Ishikawa (cell line): ENCODE data around the gene CCSAP.

Source experiments
- CEBPB ChIP-seq: IDR thresholded peaks from 2 replicates; pipeline ENCODE4 v1.6.1; 2012
- CREB1 ChIP-seq: IDR thresholded peaks from 2 replicates; pipeline ENCODE4 v1.6.1; 2012; ENCODE audit warnings: low read depth
- EGR1 ChIP-seq: IDR thresholded peaks from 2 replicates; pipeline ENCODE4 v1.6.1; 2012
- EP300 ChIP-seq: IDR thresholded peaks from 2 replicates; pipeline ENCODE4 v1.6.1; 2012; ENCODE audit warnings: borderline replicate concordance
- FOXM1 ChIP-seq: IDR thresholded peaks from 2 replicates; pipeline ENCODE4 v1.6.1; 2012; ENCODE audit warnings: low read depth, borderline replicate concordance
- MAX ChIP-seq: IDR thresholded peaks from 2 replicates; pipeline ENCODE4 v1.6.1; 2012
- NFIC ChIP-seq: IDR thresholded peaks from 2 replicates; pipeline ENCODE4 v1.6.1; 2012
- RAD21 ChIP-seq: IDR thresholded peaks from 2 replicates; pipeline ENCODE4 v1.6.1; 2012; ENCODE audit warnings: low read depth
- TAF1 ChIP-seq: IDR thresholded peaks from 2 replicates; pipeline ENCODE4 v1.6.1; 2012; ENCODE audit warnings: low read depth, mild to moderate bottlenecking
- TCF12 ChIP-seq: IDR thresholded peaks from 2 replicates; pipeline ENCODE4 v1.6.1; 2012; ENCODE audit warnings: low read depth
- TEAD4 ChIP-seq: IDR thresholded peaks from 2 replicates; pipeline ENCODE4 v1.6.1; 2012
- YY1 ChIP-seq: IDR thresholded peaks from 2 replicates; pipeline ENCODE4 v1.6.1; 2012; ENCODE audit warnings: low read depth
- ZBTB7A ChIP-seq: IDR thresholded peaks from 2 replicates; pipeline ENCODE4 v1.6.1; 2012; ENCODE audit warnings: low read depth
- TF ChIP-seq, protein P1 (sequence below): IDR thresholded peaks from 2 replicates; pipeline ENCODE4 v1.6.1; 2012
- TF ChIP-seq, protein P2 (sequence below): IDR thresholded peaks from 2 replicates; pipeline ENCODE4 v1.6.1; 2012; ENCODE audit warnings: low read depth, mild to moderate bottlenecking

The CCSAP gene

GRCh38 chr1:229373395-229373794 is 30.5 kb upstream of the CCSAP start:
- TF ChIP-seq NFIC = no peak
- TF ChIP-seq FOXM1 = no peak
- TF ChIP-seq RAD21 = no peak
- TF ChIP-seq EGR1 = no peak
- TF ChIP-seq CEBPB = no peak
- no peak for TF ChIP-seq MAX
- no peak for TF ChIP-seq YY1
- TF ChIP-seq, protein P1, sequence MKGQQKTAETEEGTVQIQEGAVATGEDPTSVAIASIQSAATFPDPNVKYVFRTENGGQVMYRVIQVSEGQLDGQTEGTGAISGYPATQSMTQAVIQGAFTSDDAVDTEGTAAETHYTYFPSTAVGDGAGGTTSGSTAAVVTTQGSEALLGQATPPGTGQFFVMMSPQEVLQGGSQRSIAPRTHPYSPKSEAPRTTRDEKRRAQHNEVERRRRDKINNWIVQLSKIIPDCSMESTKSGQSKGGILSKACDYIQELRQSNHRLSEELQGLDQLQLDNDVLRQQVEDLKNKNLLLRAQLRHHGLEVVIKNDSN = no peak
- no peak for TF ChIP-seq TEAD4
- TF ChIP-seq TAF1 = no peak
- TF ChIP-seq, protein P2, sequence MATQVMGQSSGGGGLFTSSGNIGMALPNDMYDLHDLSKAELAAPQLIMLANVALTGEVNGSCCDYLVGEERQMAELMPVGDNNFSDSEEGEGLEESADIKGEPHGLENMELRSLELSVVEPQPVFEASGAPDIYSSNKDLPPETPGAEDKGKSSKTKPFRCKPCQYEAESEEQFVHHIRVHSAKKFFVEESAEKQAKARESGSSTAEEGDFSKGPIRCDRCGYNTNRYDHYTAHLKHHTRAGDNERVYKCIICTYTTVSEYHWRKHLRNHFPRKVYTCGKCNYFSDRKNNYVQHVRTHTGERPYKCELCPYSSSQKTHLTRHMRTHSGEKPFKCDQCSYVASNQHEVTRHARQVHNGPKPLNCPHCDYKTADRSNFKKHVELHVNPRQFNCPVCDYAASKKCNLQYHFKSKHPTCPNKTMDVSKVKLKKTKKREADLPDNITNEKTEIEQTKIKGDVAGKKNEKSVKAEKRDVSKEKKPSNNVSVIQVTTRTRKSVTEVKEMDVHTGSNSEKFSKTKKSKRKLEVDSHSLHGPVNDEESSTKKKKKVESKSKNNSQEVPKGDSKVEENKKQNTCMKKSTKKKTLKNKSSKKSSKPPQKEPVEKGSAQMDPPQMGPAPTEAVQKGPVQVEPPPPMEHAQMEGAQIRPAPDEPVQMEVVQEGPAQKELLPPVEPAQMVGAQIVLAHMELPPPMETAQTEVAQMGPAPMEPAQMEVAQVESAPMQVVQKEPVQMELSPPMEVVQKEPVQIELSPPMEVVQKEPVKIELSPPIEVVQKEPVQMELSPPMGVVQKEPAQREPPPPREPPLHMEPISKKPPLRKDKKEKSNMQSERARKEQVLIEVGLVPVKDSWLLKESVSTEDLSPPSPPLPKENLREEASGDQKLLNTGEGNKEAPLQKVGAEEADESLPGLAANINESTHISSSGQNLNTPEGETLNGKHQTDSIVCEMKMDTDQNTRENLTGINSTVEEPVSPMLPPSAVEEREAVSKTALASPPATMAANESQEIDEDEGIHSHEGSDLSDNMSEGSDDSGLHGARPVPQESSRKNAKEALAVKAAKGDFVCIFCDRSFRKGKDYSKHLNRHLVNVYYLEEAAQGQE = no peak
- TF ChIP-seq ZBTB7A = no peak
- TF ChIP-seq TCF12 = no peak
- TF ChIP-seq EP300 = no peak
- TF ChIP-seq CREB1 = no peak

- TF ChIP-seq MAX = no peak
- TF ChIP-seq TAF1 = no peak
- no peak for TF ChIP-seq YY1
- no peak for TF ChIP-seq ZBTB7A
- no peak for TF ChIP-seq FOXM1
- TF ChIP-seq EP300 = no peak
- no peak for TF ChIP-seq EGR1
- TF ChIP-seq RAD21 = no peak
- TF ChIP-seq CEBPB = no peak
- TF ChIP-seq TCF12 = no peak
- no peak for TF ChIP-seq NFIC
- no peak for TF ChIP-seq CREB1
Measured at GRCh38 chr1:229372251-229372650, 29.4 kb upstream of the CCSAP start.

GRCh38 chr1:229371624-229372023 is 28.8 kb upstream of the CCSAP start:
- TF ChIP-seq CREB1 (no peak), ZBTB7A (no peak), EGR1 (no peak), YY1 (no peak), TAF1 (no peak), NFIC (no peak), CEBPB (no peak), FOXM1 (no peak), MAX (no peak), TCF12 (no peak), TEAD4 (no peak), EP300 (no peak)
- TF ChIP-seq, protein P1 = no peak
- TF ChIP-seq, protein P2 = no peak

- TF ChIP-seq NFIC (no peak), ZBTB7A (no peak), YY1 (no peak), EGR1 (no peak), TEAD4 (no peak), CEBPB (no peak), TAF1 (no peak), FOXM1 (no peak), CREB1 (no peak), TCF12 (no peak), MAX (no peak), RAD21 (no peak), EP300 (no peak)
- TF ChIP-seq, protein P1 = no peak
- TF ChIP-seq, protein P2 = no peak
Measured at GRCh38 chr1:229370601-229371021, 27.8 kb upstream of the CCSAP start.
